Activated B cell treated with CpG ODN at 0.5 μM for 24 hours (primary cell): ENCODE data around the gene THUMPD2. TPM values are rescaled to one million over a fixed set of nuclear protein-coding genes. Genes with fewer than 3 reads are reported as not detected.

Experiments used
- ATAC-seq: fragments of 200-7000 bp; cut with Tn5 transposase; one replicate; pipeline ENCODE4 v1.10.0; 2021; ENCODE audit warnings: low read depth, mild to moderate bottlenecking, moderate library complexity
- CTCF ChIA-PET: fragments of 350-600 bp; sonication (Branson Sonifier 250); formaldehyde crosslinking; loops from one replicate; lab custom pipeline; 2021; ENCODE audit warnings: antibody characterized with exemption; lab: Charles Lee
- POLR2A ChIA-PET: fragments of 350-600 bp; sonication (Branson Sonifier 250); formaldehyde crosslinking; loops from one replicate; lab custom pipeline; 2021; ENCODE audit warnings: antibody characterized with exemption; lab: Charles Lee
- DNase-seq: peaks from one replicate; pipeline ENCODE4 v3.0.0; 2022
- H3K27ac Mint-ChIP-seq: one replicate; pipeline ENCODE4 v1.8.0; 2020; ENCODE audit warnings: mixed read lengths
- H3K27me3 Mint-ChIP-seq: one replicate; pipeline ENCODE4 v1.8.0; 2021; ENCODE audit warnings: mixed read lengths
- H3K36me3 Mint-ChIP-seq: one replicate; pipeline ENCODE4 v1.8.0; 2021; ENCODE audit warnings: low read depth, mixed read lengths
- H3K4me1 Mint-ChIP-seq: one replicate; pipeline ENCODE4 v1.8.0; 2021; ENCODE audit warnings: mixed read lengths
- H3K4me3 Mint-ChIP-seq: one replicate; pipeline ENCODE4 v1.8.0; 2020; ENCODE audit warnings: mild to moderate bottlenecking, mixed read lengths
- H3K9me3 Mint-ChIP-seq: one replicate; pipeline ENCODE4 v1.8.0; 2020; ENCODE audit warnings: mixed read lengths
- intact Hi-C: fragments of 100-400 bp; cut with micrococcal nuclease; formaldehyde crosslinking; loops from one replicate; pipeline ENCODE4 v1.15.1; 2024
- total RNA-seq: library from RNA; stranded (reverse); gene quantifications from 2 replicates; pipeline ENCODE4 v1.2.3, GENCODE V29; 2022
- TF ChIP-seq, protein P1 (sequence below): fragments of 200-600 bp; IDR thresholded peaks from one replicate; pipeline ENCODE4 v1.8.0; 2022; ENCODE audit warnings: antibody characterized with exemption, mild to moderate bottlenecking

The THUMPD2 gene
- total RNA-seq, 1 donor from 2014 or later: 13.2 TPM

DNA sequence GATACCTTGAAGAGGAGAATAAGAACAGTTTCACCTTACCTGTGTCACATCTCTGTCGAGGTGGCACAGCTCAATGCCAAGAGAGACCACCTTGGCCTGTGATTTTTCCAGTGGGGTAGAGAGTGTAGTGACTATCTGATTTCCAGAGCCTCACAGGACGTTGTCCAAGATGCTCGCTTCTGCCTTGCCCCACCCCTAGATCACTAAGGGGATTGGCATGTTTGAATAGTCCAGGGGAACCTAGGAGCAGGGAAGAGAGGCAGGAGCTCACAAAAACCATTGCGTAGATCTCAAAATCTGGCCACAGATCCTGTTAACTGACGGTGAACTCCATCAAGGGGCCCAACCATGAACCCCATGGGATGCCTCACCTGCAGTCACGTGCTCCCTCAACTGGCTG, 89.2 kb downstream of the THUMPD2 start:
- H3K36me3 Mint-ChIP-seq: no peaks in the 10 kb centered on the region
- TF ChIP-seq, protein P1, sequence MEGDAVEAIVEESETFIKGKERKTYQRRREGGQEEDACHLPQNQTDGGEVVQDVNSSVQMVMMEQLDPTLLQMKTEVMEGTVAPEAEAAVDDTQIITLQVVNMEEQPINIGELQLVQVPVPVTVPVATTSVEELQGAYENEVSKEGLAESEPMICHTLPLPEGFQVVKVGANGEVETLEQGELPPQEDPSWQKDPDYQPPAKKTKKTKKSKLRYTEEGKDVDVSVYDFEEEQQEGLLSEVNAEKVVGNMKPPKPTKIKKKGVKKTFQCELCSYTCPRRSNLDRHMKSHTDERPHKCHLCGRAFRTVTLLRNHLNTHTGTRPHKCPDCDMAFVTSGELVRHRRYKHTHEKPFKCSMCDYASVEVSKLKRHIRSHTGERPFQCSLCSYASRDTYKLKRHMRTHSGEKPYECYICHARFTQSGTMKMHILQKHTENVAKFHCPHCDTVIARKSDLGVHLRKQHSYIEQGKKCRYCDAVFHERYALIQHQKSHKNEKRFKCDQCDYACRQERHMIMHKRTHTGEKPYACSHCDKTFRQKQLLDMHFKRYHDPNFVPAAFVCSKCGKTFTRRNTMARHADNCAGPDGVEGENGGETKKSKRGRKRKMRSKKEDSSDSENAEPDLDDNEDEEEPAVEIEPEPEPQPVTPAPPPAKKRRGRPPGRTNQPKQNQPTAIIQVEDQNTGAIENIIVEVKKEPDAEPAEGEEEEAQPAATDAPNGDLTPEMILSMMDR: no peak
- no peak overlapping the region for H3K4me3 Mint-ChIP-seq
- DNase-seq (no peak), ATAC-seq (no peak)
- H3K27ac Mint-ChIP-seq: no peak overlapping the region
- POLR2A ChIA-PET: no interaction called here
- peaks cover 7% of the 10 kb centered on the region for H3K9me3 Mint-ChIP-seq
- intact Hi-C loops: no loop called here
- CTCF ChIA-PET: no interaction called here
- peaks cover 11% of the 10 kb centered on the region for H3K27me3 Mint-ChIP-seq
- no peaks in the 10 kb centered on the region for H3K4me1 Mint-ChIP-seq

DNA sequence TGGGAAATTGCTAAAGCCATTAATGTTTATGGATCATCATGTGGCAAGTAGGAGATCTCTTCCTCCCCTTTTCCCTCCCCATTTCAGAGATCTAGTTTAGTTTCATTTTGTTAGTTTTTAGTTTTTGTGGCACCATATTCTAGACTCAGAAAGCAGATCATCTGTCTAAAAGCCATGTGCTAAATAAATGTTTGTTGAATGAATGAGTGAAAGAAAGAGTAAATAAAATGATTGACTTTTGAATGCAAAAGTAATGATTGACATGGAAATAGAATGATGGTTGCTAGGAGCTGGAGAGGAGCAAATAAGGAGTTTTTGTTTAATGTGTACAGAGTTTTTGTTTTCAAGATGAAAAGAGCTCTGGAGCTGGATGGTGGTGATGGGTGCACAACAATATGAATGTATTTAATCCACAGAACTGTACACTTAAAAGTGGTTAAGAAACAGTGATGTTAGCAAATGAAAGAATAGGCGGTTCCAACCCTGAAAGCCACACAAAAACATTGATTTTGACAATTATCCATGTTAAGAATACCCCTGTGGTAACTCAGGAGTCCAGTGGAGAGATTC, 89.7 kb downstream of the THUMPD2 start:
- TF ChIP-seq, protein P1: no peak
- H3K36me3 Mint-ChIP-seq: no peaks in the 10 kb centered on the region
- CTCF ChIA-PET: no interaction called here
- peaks cover 11% of the 10 kb centered on the region for H3K27me3 Mint-ChIP-seq
- no peak overlapping the region for H3K4me3 Mint-ChIP-seq
- intact Hi-C loops: no loop called here
- ATAC-seq (no peak), DNase-seq (no peak)
- no peak overlapping the region for H3K27ac Mint-ChIP-seq
- no peaks in the 10 kb centered on the region for H3K4me1 Mint-ChIP-seq
- H3K9me3 Mint-ChIP-seq: peaks cover 7% of the 10 kb centered on the region
- POLR2A ChIA-PET: no interaction called here

- Mint-ChIP-seq H3K4me3 (no peak overlapping the region), H3K9me3 (peaks cover 7% of the 10 kb centered on the region), H3K36me3 (no peaks in the 10 kb centered on the region), H3K27me3 (peaks cover 8% of the 10 kb centered on the region), H3K4me1 (no peaks in the 10 kb centered on the region), H3K27ac (no peak overlapping the region)
- TF ChIP-seq, protein P1: no peak
- CTCF ChIA-PET: no interaction called here
- POLR2A ChIA-PET: no interaction called here
- DNase-seq (no peak), ATAC-seq (no peak)
- intact Hi-C loops: no loop called here
These were observed 90.9 kb downstream of the THUMPD2 start for GRCh38 chr2:39688181-39688580.

DNA sequence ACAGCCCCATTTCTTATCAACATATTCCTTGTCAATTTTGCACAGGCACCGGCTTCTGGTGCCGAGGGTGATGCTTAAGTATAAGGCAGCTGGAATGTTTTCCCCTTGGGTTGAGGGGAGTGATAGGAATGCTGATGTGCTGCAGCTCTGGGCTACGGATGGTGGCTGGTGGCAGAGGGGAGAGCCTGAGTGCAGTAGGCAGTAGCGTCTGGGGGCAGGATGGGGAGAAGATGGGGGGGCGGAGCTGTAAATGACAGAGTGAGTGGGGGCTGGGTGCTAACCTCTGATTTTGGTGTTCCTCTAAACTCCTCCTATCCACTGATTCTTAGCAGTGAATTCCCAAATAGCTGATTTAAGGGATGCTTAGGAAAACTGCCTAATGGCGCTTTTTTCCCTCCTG, 92.6 kb downstream of the THUMPD2 start:
- Mint-ChIP-seq H3K9me3 (peaks cover 7% of the 10 kb centered on the region), H3K4me1 (no peaks in the 10 kb centered on the region), H3K4me3 (no peak overlapping the region), H3K27me3 (peaks cover 11% of the 10 kb centered on the region), H3K36me3 (no peaks in the 10 kb centered on the region), H3K27ac (no peak overlapping the region)
- ATAC-seq: no peak
- intact Hi-C loops: no loop called here
- ChIA-PET POLR2A (no interaction called here), CTCF (no interaction called here)
- DNase-seq: no peak
- TF ChIP-seq, protein P1: no peak

Other genes starting within 250 kb of the THUMPD2 start
- not detected in 2 replicates for gene TMEM178A, start 113.3 kb downstream of the THUMPD2 start, total RNA-seq